ENCODE measurements around the gene TSNAXIP1. TPM values are rescaled to one million over a fixed set of nuclear protein-coding genes. Genes with fewer than 3 reads are reported as not detected.

Gene TSNAXIP1
- total RNA-seq, 1 donor: 0.99 TPM

DNA sequence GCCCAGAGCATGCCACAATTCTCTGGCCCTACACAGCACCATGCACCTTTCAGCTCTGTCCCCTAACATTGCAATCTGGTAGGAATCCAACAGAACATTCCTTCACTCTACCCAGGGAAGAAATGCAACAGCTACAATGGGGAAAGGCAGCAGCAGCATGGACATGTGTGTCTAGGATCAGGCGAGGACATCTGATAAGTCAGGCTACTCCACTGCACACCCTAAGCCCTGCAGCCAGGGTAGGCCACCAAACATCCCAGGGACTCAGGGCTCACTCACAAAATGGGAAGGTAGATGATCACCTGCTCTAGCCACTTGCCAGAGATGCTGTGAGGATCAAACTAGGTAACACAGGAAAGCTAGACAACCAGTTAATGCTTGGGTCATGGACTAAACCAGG is 5.4 kb upstream of the TSNAXIP1 start:
- TF ChIP-seq CTCF (IDR thresholded peaks at IDR 0.05; ENCODE audit: insufficient read depth, low read length): no peak
- no peak for DNase-seq (ENCODE audit: low read depth)
- H3K4me3 ChIP-seq (ENCODE audit: low read depth, low read length): no peak overlapping the region

GRCh38 chr16:67801883-67802282 is 4.8 kb upstream of the TSNAXIP1 start:
- DNase-seq (ENCODE audit: low read depth): no peak
- H3K4me3 ChIP-seq (ENCODE audit: low read depth, low read length): no peak overlapping the region
- no peak for TF ChIP-seq CTCF (IDR thresholded peaks at IDR 0.05; ENCODE audit: insufficient read depth, low read length)

GRCh38 chr16:67803894-67804293 is 2.8 kb upstream of the TSNAXIP1 start:
- DNase-seq (ENCODE audit: low read depth): no peak
- H3K4me3 ChIP-seq (ENCODE audit: low read depth, low read length): no peak overlapping the region
- TF ChIP-seq CTCF (IDR thresholded peaks at IDR 0.05; ENCODE audit: insufficient read depth, low read length): no peak

DNA sequence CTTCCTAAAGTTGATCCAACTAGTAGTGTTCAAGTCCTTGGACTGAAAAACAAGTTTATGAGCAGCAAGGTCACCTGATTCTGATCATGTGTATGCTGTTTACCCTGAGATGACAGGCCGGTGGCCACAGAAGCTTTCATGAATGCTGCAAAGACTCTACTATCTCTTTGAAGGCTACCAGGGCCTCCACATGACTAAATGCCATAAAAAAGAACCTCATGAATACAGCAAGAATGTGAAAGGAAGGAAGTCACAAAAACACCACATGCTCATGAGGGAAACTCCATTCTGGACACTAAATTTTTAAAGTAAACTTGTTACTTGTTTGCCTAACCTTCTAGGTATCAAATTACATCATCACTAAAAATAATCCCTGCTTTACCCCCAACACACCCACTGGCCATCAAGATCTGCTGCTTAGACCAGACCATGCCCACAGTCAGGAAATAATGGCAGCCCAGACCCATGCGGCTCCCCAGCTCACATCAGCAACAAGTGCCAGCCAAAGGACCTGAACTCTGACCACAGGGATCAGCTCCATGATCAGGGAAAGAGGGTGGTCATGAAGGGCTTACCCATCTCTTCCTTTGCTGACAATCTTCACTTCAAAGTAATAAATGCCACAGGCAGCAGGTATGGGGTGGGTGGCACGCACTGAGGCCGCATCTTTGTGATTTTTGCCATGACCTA is 1.7 kb upstream of the TSNAXIP1 start:
- no peak for DNase-seq (ENCODE audit: low read depth)
- peak overlapping the region; percentile 97 for H3K4me3 ChIP-seq (ENCODE audit: low read depth, low read length)
- no peak for TF ChIP-seq CTCF (IDR thresholded peaks at IDR 0.05; ENCODE audit: insufficient read depth, low read length)

- no peak for DNase-seq (ENCODE audit: low read depth)
- no peak for TF ChIP-seq CTCF (IDR thresholded peaks at IDR 0.05; ENCODE audit: insufficient read depth, low read length)
These were observed 816 bp upstream of the TSNAXIP1 start for GRCh38 chr16:67805718-67806427.

GRCh38 chr16:67807148-67807682 is 526 bp downstream of the TSNAXIP1 start:
- no peak for DNase-seq (ENCODE audit: low read depth)
- peak overlapping the region; percentile 86 for H3K4me3 ChIP-seq (ENCODE audit: low read depth, low read length)
- TF ChIP-seq CTCF (IDR thresholded peaks at IDR 0.05; ENCODE audit: insufficient read depth, low read length): peak; percentile 26

More at GRCh38 chr16:67805718-67806427, 816 bp upstream of the TSNAXIP1 start:
- H3K4me3 ChIP-seq (ENCODE audit: low read depth, low read length): peak overlapping the region; percentile 97

All from fibroblast of the aortic adventitia (primary cell).